Sigmoid colon (tissue), 7 donors: ENCODE results near the gene REV3L. TPM values are rescaled to one million over a fixed set of nuclear protein-coding genes. Genes with fewer than 3 reads are reported as not detected.

Source experiments
- DNase-seq: peaks from one replicate; pipeline ENCODE4 v3.0.0-alpha.2; 2019
- H3K27ac ChIP-seq, 4 donors: fragments of 200-600 bp; sonication (generic); one replicate each; pipeline ENCODE4 v1.5.1; 2016 to 2019; ENCODE audit warnings: mild to moderate bottlenecking in 1 of 4
- H3K27me3 ChIP-seq, 3 donors: fragments of 200-600 bp; sonication (generic); one replicate each; pipeline ENCODE4 v1.5.1; 2019; ENCODE audit warnings: mild to moderate bottlenecking in 1 of 3
- H3K36me3 ChIP-seq, 4 donors: fragments of 200-600 bp; sonication (generic); one replicate each; pipeline ENCODE4 v1.5.1; 2016 to 2019
- H3K4me1 ChIP-seq, 4 donors: fragments of 200-600 bp; sonication (generic); one replicate each; pipeline ENCODE4 v1.5.1; 2017 to 2019
- H3K4me3 ChIP-seq, 4 donors: fragments of 200-600 bp; sonication (generic); one replicate each; pipeline ENCODE4 v1.5.1; 2017 to 2019; ENCODE audit warnings: mild to moderate bottlenecking in 2 of 4, moderate library complexity in 1 of 4
- H3K9me3 ChIP-seq, 4 donors: fragments of 200-600 bp in 3 of 4; sonication (generic) in 3 of 4; one replicate each; pipeline versions ENCODE4 v1.5.1 to v1.6.1; 2013 to 2019
- EP300 ChIP-seq, 4 donors: sonication (generic); formaldehyde crosslinking; IDR thresholded peaks; one replicate each; pipeline ENCODE4 v1.6.1; 2017; ENCODE audit warnings: antibody characterized with exemption in 4 of 4
- POLR2A ChIP-seq, 2 donors: fragments of 450-650 bp; IDR thresholded peaks; one replicate each; pipeline ENCODE4 v1.6.1; 2016; ENCODE audit warnings: antibody characterized with exemption in 2 of 2, mild to moderate bottlenecking in 2 of 2, moderate library complexity in 2 of 2
- POLR2AphosphoS5 ChIP-seq, 4 donors: sonication (generic); formaldehyde crosslinking; IDR thresholded peaks; one replicate each; pipeline ENCODE4 v1.6.1; 2017; ENCODE audit warnings: antibody characterized with exemption in 4 of 4
- WGBS, 2 donors: extraction: QIAGEN DNeasy Blood & Tissue Kit; methylation state at CpG; one replicate each; pipeline ENCODE4 v1.1.7; 2013; 5-methylcytosine and 5-hydroxymethylcytosine counted together
- intact Hi-C: fragments of 100-400 bp; cut with DNase I; formaldehyde crosslinking; loops from one replicate; pipeline ENCODE4 v1.15.1; 2023
- polyA plus RNA-seq, 3 donors: library from polyadenylated mRNA; stranded (reverse); fragments of 200-250 nt; gene quantifications; one replicate each; pipeline ENCODE4 v1.2.3, GENCODE V29; 2013
- total RNA-seq, 4 donors: library from RNA; depleted of rRNA; stranded (reverse); fragments of >200 nt; gene quantifications; one replicate each; pipeline ENCODE4 v1.1.0, GENCODE V29; 2016
- TF ChIP-seq, protein P1 (sequence below), 4 experiments: fragments of 450-650 bp in 3 of 4; fragments of 200-600 bp in 1 of 4; IDR thresholded peaks; one replicate each; pipeline ENCODE4 v1.5.1; 2016 to 2019; ENCODE audit warnings: antibody characterized with exemption in 4 of 4, mild to moderate bottlenecking in 3 of 4, moderate library complexity in 2 of 4
- donor health status: healthy with polysubstance abuse.
- donor health status: Bipolar disorder and iron deficiency.
- donor health status: healthy.

REV3L gene, protein sequence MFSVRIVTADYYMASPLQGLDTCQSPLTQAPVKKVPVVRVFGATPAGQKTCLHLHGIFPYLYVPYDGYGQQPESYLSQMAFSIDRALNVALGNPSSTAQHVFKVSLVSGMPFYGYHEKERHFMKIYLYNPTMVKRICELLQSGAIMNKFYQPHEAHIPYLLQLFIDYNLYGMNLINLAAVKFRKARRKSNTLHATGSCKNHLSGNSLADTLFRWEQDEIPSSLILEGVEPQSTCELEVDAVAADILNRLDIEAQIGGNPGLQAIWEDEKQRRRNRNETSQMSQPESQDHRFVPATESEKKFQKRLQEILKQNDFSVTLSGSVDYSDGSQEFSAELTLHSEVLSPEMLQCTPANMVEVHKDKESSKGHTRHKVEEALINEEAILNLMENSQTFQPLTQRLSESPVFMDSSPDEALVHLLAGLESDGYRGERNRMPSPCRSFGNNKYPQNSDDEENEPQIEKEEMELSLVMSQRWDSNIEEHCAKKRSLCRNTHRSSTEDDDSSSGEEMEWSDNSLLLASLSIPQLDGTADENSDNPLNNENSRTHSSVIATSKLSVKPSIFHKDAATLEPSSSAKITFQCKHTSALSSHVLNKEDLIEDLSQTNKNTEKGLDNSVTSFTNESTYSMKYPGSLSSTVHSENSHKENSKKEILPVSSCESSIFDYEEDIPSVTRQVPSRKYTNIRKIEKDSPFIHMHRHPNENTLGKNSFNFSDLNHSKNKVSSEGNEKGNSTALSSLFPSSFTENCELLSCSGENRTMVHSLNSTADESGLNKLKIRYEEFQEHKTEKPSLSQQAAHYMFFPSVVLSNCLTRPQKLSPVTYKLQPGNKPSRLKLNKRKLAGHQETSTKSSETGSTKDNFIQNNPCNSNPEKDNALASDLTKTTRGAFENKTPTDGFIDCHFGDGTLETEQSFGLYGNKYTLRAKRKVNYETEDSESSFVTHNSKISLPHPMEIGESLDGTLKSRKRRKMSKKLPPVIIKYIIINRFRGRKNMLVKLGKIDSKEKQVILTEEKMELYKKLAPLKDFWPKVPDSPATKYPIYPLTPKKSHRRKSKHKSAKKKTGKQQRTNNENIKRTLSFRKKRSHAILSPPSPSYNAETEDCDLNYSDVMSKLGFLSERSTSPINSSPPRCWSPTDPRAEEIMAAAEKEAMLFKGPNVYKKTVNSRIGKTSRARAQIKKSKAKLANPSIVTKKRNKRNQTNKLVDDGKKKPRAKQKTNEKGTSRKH (N-terminal part only)
- 100 to 1,000 TPM in 1 of 4 donors, 10 to 100 TPM in 3; 72.1 to 122 (median 84.4) TPM for total RNA-seq
- 1 to 10 TPM; 3.0 to 9.6 (median 8.9) TPM for polyA plus RNA-seq

DNA sequence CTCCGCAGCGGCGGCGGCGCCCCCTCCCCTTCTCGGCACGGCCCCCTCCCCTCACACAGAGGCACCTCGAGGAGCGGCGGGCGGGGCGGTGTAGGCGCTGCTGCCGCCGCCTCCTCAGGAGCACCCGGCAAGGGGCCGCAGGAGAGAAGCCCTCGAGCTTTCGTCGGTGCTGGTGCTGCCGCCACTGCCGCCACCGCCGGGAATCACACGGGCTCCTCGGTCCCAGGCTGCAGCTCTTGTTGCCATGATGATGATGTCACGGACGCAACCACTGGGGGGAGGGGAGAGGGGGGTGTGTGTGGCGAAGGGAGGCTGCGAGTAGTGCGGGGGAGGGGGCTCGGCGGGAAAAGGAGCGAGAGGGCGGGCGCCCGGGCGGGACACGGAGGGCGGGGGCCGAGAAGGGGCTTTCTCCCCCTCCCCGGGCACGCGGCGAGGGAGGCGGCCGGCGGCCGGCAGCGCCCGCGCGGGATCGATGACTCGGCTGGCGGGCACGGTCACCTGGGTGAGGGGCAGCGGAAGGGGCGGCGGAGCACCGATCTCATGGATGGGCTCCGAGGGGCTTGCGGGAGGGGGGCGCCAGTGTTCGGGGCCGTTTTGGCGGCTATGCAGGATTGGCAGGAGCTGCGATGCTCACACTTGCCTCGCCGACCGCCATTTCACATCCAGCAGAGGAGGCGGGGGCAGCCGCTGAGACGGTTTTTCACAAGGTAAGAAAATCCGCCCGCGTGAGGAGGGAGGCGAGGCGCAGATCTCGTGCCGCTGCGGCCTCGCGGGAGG lies at the start of gene REV3L:
REV3L (minus strand) TSS at position 260 of the 777 bp plus-strand sequence. CDS start 330 bp downstream, outside the sequence.
- H3K9me3 ChIP-seq, result no peaks in the 10 kb centered on the region
- peak within 1 kb of the TSS; percentile 80 to 99 (median 93) for H3K4me3 ChIP-seq
- no peaks in the 10 kb centered on the region for H3K27me3 ChIP-seq
- 0 to 1% methylated on average over 84 of the region's 84 CpGs for WGBS, 2 donors
- H3K4me1 ChIP-seq, result peaks cover 0 to 46% (median 40%) of the 10 kb centered on the region in 4 donors
- intact Hi-C loops, result loop anchor here (1.0 to 5.0 kb wide), 8 partner anchors 51 to 559 kb away; partner anchors contain the start of gene TRAF3IP2
- TF ChIP-seq POLR2A (IDR thresholded peaks at IDR 0.05), result peak; percentile 30 to 52
- TF ChIP-seq POLR2AphosphoS5 (IDR thresholded peaks at IDR 0.05), result peak; percentile 85 to 90 (median 88)
- no peak for TF ChIP-seq EP300 (IDR thresholded peaks at IDR 0.05)
- TF ChIP-seq, protein P1, sequence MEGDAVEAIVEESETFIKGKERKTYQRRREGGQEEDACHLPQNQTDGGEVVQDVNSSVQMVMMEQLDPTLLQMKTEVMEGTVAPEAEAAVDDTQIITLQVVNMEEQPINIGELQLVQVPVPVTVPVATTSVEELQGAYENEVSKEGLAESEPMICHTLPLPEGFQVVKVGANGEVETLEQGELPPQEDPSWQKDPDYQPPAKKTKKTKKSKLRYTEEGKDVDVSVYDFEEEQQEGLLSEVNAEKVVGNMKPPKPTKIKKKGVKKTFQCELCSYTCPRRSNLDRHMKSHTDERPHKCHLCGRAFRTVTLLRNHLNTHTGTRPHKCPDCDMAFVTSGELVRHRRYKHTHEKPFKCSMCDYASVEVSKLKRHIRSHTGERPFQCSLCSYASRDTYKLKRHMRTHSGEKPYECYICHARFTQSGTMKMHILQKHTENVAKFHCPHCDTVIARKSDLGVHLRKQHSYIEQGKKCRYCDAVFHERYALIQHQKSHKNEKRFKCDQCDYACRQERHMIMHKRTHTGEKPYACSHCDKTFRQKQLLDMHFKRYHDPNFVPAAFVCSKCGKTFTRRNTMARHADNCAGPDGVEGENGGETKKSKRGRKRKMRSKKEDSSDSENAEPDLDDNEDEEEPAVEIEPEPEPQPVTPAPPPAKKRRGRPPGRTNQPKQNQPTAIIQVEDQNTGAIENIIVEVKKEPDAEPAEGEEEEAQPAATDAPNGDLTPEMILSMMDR (IDR thresholded peaks at IDR 0.05), result no peak
- peak; percentile 95 for DNase-seq
- peak within 1 kb of the TSS; percentile 99 to 100 (median 100) for H3K27ac ChIP-seq
- no peaks in the 10 kb centered on the region for H3K36me3 ChIP-seq

DNA sequence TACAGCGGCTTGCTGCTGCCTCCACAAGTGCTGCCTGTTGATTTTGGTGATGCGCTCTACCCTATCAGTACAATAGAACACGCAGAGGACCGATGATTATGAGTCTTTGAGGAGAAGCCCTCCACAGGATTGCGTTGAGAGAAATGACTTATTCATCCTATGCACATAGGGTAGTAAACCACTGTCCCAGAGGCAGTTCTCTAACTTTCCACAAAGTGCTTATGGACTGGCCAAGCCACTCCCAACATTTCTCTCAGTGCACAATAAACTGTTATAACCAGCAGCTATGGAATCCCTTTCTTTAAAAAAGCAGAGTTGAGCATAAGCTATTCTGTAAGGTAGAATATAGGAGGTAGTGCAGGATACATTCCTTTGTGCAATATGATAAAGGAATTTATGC lies 48.2 kb upstream of the REV3L start:
- H3K27me3 ChIP-seq, result no peaks in the 10 kb centered on the region
- WGBS, 2 donors, result 76 to 88% methylated on average over 5 of the region's 5 CpGs
- TF ChIP-seq EP300 (IDR thresholded peaks at IDR 0.05), result no peak
- TF ChIP-seq POLR2A (IDR thresholded peaks at IDR 0.05), result no peak
- TF ChIP-seq POLR2AphosphoS5 (IDR thresholded peaks at IDR 0.05), result no peak
- H3K4me1 ChIP-seq, result peaks cover 0 to 6% (median 6%) of the 10 kb centered on the region in 4 donors
- intact Hi-C loops, result no loop called here
- no peak overlapping the region for H3K27ac ChIP-seq
- no peak overlapping the region for H3K4me3 ChIP-seq
- H3K9me3 ChIP-seq, result no peaks in the 10 kb centered on the region
- no peaks in the 10 kb centered on the region for H3K36me3 ChIP-seq
- no peak for DNase-seq

DNA sequence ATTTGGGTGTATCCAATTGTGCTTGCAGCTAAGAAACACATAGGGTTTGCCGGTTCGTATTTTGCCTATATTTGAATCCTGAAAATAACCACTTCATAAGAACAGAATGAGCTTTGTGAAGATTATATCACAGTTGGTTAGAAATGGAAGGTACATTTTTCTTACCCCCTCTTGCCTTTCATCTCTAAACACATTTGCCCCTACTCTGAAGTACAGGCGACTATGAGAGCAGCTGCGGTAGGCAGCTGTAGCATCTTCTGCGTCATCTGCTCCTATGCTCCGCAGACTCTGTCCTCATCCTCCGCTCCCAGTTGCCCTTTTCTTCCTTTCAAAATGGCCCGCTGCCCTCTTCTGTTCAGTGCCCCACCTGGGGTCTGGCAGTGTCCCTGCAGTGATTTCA lies 47.6 kb upstream of the REV3L start:
- TF ChIP-seq POLR2AphosphoS5 (IDR thresholded peaks at IDR 0.05), result no peak
- TF ChIP-seq, protein P1 (IDR thresholded peaks at IDR 0.05), result no peak
- no peak for TF ChIP-seq EP300 (IDR thresholded peaks at IDR 0.05)
- TF ChIP-seq POLR2A (IDR thresholded peaks at IDR 0.05), result no peak
- H3K27me3 ChIP-seq, result no peaks in the 10 kb centered on the region
- no peak overlapping the region for H3K27ac ChIP-seq
- intact Hi-C loops, result no loop called here
- no peak for DNase-seq
- no peaks in the 10 kb centered on the region for H3K36me3 ChIP-seq
- WGBS, 2 donors, result 80 to 83% methylated on average over 8 of the region's 8 CpGs
- no peaks in the 10 kb centered on the region for H3K9me3 ChIP-seq
- H3K4me1 ChIP-seq, result peaks cover 0 to 8% (median 6%) of the 10 kb centered on the region in 4 donors
- no peak overlapping the region for H3K4me3 ChIP-seq

DNA sequence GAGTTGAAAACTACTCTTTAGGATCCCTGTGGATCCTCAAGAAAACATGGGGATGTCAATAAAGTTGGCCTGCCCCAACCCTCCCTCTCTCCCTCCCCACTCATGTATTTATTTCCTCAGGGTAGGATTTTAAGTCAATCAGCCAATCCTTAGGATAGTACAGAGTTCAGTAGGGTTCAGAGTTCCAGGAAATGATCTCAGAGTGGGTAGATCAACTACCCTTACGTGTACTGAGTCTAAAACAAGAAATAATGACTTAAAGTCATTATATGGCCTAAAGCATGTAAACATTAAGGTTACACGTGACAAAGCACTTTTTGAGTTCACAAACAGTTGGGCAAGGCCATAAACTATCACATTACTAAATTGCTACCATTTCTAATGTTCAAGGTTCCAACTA lies 47.2 kb upstream of the REV3L start:
- no peaks in the 10 kb centered on the region for H3K27me3 ChIP-seq
- no peak for TF ChIP-seq EP300 (IDR thresholded peaks at IDR 0.05)
- no peak for TF ChIP-seq POLR2A (IDR thresholded peaks at IDR 0.05)
- TF ChIP-seq, protein P1 (IDR thresholded peaks at IDR 0.05), result no peak
- no peak for TF ChIP-seq POLR2AphosphoS5 (IDR thresholded peaks at IDR 0.05)
- H3K27ac ChIP-seq, result no peak overlapping the region
- no peaks in the 10 kb centered on the region for H3K36me3 ChIP-seq
- no peak for DNase-seq
- H3K4me3 ChIP-seq, result no peak overlapping the region
- peaks cover 0 to 12% (median 6%) of the 10 kb centered on the region in 4 donors for H3K4me1 ChIP-seq
- no peaks in the 10 kb centered on the region for H3K9me3 ChIP-seq
- intact Hi-C loops, result no loop called here
- WGBS, 2 donors, result 16 to 57% methylated on average over 2 of the region's 2 CpGs
